Pancreas (tissue), 10 donors: Measurements from ENCODE around the gene LOXL1. TPM values are rescaled to one million over a fixed set of nuclear protein-coding genes. Genes with fewer than 3 reads are reported as not detected.

Experiments used
- ATAC-seq, 4 donors: fragments of 200-7000 bp; cut with Tn5 transposase; one replicate each; pipeline versions ENCODE4 v1.8.0 to v1.9.1; 2020; ENCODE audit warnings: mild to moderate bottlenecking in 4 of 4, moderate library complexity in 4 of 4
- DNase-seq, 6 donors: peaks; one replicate each; pipeline ENCODE4 v3.0.0-alpha.2; 2020
- FAIRE-seq: peaks from 2 replicates; lab custom pipeline; 2012; peaks lifted over from hg19 to GRCh38; lab: Jason Lieb, UNC
- H3K27ac ChIP-seq, 4 donors: fragments of 200-600 bp; sonication (generic); 1 replicate in 3 of 4; 2 replicates in 1 of 4; pipeline versions ENCODE4 v1.5.0 to v1.8.0; 2020
- H3K27me3 ChIP-seq, 4 donors: fragments of 200-600 bp; one replicate each; pipeline ENCODE4 v1.8.0; 2021
- H3K36me3 ChIP-seq, 3 donors: fragments of 200-600 bp; sonication (generic) in 1 of 3; one replicate each; pipeline versions ENCODE4 v1.5.0 to v1.8.0; 2020 to 2021
- H3K4me1 ChIP-seq, 3 donors: fragments of 200-600 bp; one replicate each; pipeline ENCODE4 v1.8.0; 2021
- H3K4me3 ChIP-seq, 4 donors: fragments of 200-600 bp; sonication (generic) in 2 of 4; one replicate each; pipeline versions ENCODE4 v1.5.0 to v1.8.0; 2020 to 2021
- H3K9me3 ChIP-seq, 4 donors: fragments of 200-600 bp; one replicate each; pipeline ENCODE4 v1.8.0; 2021
- WGBS, 2 donors: extraction: QIAGEN DNeasy Blood & Tissue Kit; methylation state at CpG; one replicate each; pipeline ENCODE4 v1.1.7; 2013; 5-methylcytosine and 5-hydroxymethylcytosine counted together
- intact Hi-C, 3 donors: fragments of 100-400 bp; cut with DNase I; formaldehyde crosslinking; loops; one replicate each; pipeline versions ENCODE4 v1.11.1 to v1.14.2; 2022
- polyA plus RNA-seq, 2 donors: library from polyadenylated mRNA; stranded (reverse); fragments of 200-250 nt; gene quantifications; one replicate each; pipeline ENCODE4 v1.2.3, GENCODE V29; 2013
- total RNA-seq, 6 donors: library from RNA; stranded (reverse); fragmentation: NEBNext Ultra II Directional in 4 of 6; extraction: Animal tissue kit (Norgen Biotek cat#: 25700) in 4 of 6; gene quantifications; one replicate each; pipeline versions ENCODE4 v1.2.1 to v1.2.4, GENCODE V29; 2021 to 2023
- TF ChIP-seq, protein P1 (sequence below), 4 donors: fragments of 200-600 bp; sonication (generic) in 3 of 4; IDR thresholded peaks; one replicate each; pipeline versions ENCODE4 v1.5.0 to v1.8.0; 2021; ENCODE audit warnings: antibody characterized with exemption in 4 of 4
- donor health status: healthy with polysubstance abuse.
- donor health status: DM: no; HTN: no; CAD: no; lungs with moderate emphysema.
- donor health status: DM: no; HTN: no; CAD: no.
- donor health status: control.
- donor health status: control.
- donor health status: Bipolar disorder and iron deficiency.
- donor health status: DM: yes; HTN: yes; CAD: no.
- donor health status: DM: no; HTN: no; CAD: no.
- donor health status: DM: no; HTN: no; CAD: no.
- donor health status: DM: yes; HTN: yes; CAD: no.

The LOXL1 gene
- total and polyA plus RNA-seq, 8 donors = 2.2 to 14.9 (median 5.5) TPM

- intact Hi-C loops = no loop called here
- no peak overlapping the region for H3K4me3 ChIP-seq
- DNase-seq = no peak
- H3K27me3 ChIP-seq = no peaks in the 10 kb centered on the region
- no peaks in the 10 kb centered on the region for H3K36me3 ChIP-seq
- H3K27ac ChIP-seq = peak overlapping the region in 1 of 4 donors; percentile 58
- H3K9me3 ChIP-seq = no peaks in the 10 kb centered on the region
- WGBS, 2 donors = 85 to 86% methylated on average over 9 of the region's 9 CpGs
- no peak for ATAC-seq
- no peak for FAIRE-seq
- TF ChIP-seq, protein P1, sequence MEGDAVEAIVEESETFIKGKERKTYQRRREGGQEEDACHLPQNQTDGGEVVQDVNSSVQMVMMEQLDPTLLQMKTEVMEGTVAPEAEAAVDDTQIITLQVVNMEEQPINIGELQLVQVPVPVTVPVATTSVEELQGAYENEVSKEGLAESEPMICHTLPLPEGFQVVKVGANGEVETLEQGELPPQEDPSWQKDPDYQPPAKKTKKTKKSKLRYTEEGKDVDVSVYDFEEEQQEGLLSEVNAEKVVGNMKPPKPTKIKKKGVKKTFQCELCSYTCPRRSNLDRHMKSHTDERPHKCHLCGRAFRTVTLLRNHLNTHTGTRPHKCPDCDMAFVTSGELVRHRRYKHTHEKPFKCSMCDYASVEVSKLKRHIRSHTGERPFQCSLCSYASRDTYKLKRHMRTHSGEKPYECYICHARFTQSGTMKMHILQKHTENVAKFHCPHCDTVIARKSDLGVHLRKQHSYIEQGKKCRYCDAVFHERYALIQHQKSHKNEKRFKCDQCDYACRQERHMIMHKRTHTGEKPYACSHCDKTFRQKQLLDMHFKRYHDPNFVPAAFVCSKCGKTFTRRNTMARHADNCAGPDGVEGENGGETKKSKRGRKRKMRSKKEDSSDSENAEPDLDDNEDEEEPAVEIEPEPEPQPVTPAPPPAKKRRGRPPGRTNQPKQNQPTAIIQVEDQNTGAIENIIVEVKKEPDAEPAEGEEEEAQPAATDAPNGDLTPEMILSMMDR (IDR thresholded peaks at IDR 0.05) = no peak
- H3K4me1 ChIP-seq = peaks cover 0 to 22% (median 0%) of the 10 kb centered on the region in 3 donors
These were observed 57.5 kb downstream of the LOXL1 start for GRCh38 chr15:73983773-73984172.

DNA sequence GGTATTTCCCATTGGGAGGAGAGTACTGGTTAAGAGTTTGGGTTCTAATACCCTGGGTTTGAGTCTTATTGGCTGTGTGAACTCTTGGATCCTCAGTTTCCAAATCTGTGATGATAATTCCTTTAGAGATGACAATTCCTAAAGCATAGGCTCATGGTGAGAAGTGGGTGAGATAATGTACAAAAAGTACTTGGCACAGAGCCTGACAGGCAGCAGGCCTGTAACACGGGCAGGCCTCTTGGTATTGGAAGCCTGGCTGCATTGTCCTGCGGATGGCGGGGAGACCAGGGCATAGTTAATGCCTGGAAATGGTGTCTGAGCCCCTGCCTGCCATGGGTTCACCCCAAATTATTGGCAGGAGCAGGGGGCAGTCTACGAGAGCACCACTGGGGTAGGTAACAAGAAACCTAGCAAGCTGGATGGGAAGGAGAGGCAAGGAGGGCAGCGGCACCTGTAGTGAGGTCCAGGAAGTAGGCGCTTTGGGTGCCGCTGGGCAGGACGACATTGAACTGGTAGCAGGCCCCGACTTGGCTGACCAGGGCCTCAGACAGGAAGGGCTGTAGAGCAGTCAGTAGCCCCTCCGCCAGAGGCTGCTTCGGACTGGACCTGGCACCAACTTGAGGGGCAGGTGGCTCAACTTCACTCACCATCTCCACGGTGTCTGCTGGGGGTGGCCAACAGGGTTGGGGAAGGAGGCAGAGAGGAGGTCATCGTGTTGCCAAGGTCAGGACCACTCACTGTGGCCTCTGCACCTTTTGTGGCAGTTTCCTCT is 58.1 kb downstream of the LOXL1 start:
- TF ChIP-seq, protein P1 (IDR thresholded peaks at IDR 0.05) = no peak
- Histone ChIP-seq H3K27ac (peak overlapping the region in 1 of 4 donors; percentile 30), H3K9me3 (no peaks in the 10 kb centered on the region), H3K4me1 (peaks cover 0 to 28% (median 0%) of the 10 kb centered on the region in 3 donors), H3K4me3 (no peak overlapping the region), H3K27me3 (no peaks in the 10 kb centered on the region), H3K36me3 (no peaks in the 10 kb centered on the region)
- intact Hi-C loops = no loop called here
- WGBS, 2 donors = 80 to 86% methylated on average over 13 of the region's 13 CpGs
- FAIRE-seq = no peak
- no peak for DNase-seq
- no peak for ATAC-seq

DNA sequence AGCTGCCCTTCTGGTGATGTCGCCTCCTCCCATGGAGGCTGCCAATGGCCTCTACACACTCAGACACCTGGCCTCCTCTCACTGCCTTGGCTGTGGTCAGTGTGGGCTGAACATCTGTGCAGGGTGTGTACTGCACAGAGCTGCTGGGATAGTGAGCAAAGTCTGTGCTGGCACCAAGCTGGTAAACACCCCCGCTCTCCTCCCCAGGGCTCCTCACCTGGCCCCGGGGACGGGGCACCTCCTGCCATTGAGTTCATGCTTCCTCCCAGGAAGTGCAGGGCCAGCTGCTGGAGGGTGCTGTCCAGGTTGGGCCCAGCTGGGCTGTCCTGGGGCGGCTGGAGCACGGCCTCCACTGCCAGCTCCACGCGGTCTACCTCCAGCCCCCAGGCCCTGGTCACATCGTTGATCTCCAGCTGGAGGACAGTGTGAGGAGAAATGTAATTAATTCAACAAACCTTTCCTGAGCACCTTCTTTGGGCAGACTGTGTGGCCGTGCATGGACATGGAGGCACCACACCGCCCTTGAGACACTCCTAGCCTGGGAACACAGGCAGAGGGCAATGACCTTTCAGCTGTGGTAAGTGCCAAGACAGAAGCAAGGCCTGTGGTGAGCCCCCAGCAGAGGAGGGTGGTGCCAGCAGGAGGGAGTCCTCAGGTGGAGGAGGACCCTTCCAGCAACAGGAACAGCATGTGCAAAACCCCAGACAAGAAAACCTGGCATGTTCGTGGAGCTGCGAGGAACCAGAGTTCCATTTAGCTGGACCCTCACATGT is 59.0 kb downstream of the LOXL1 start:
- TF ChIP-seq, protein P1 (IDR thresholded peaks at IDR 0.05) = no peak
- no peaks in the 10 kb centered on the region for H3K9me3 ChIP-seq
- H3K36me3 ChIP-seq = no peaks in the 10 kb centered on the region
- peaks cover 0 to 33% (median 0%) of the 10 kb centered on the region in 3 donors for H3K4me1 ChIP-seq
- 85 to 88% methylated on average over 13 of the region's 13 CpGs for WGBS, 2 donors
- intact Hi-C loops = no loop called here
- H3K27ac ChIP-seq = peak overlapping the region in 1 of 4 donors; percentile 30
- no peak for DNase-seq
- no peak for FAIRE-seq
- no peak for ATAC-seq
- H3K4me3 ChIP-seq = no peak overlapping the region
- no peaks in the 10 kb centered on the region for H3K27me3 ChIP-seq

GRCh38 chr15:73986055-73986775 is 60.0 kb downstream of the LOXL1 start:
- no peak for FAIRE-seq
- WGBS, 2 donors = 47 to 65% methylated on average over 7 of the region's 7 CpGs

More at GRCh38 chr15:73986055-73986775, 60.0 kb downstream of the LOXL1 start:
- Histone ChIP-seq H3K27me3 (no peaks in the 10 kb centered on the region), H3K9me3 (no peaks in the 10 kb centered on the region), H3K4me3 (no peak overlapping the region), H3K36me3 (no peaks in the 10 kb centered on the region), H3K27ac (peak overlapping the region in 2 of 4 donors; percentile 71 to 75), H3K4me1 (peaks cover 0 to 38% (median 0%) of the 10 kb centered on the region in 3 donors)
- intact Hi-C loops = no loop called here
- TF ChIP-seq, protein P1 (IDR thresholded peaks at IDR 0.05) = no peak
- no peak for DNase-seq
- no peak for ATAC-seq
